Kidney glomerular epithelial cell (primary cell): ENCODE measurements around the gene OR10P1.

Experiments
- DNase-seq: peaks from one replicate; lab custom pipeline; 2025; lab: John Stamatoyannopoulos, UW

The OR10P1 gene

GRCh38 chr12:55652352-55652751, 15.7 kb downstream of the OR10P1 start:
- DNase-seq = no peak

GRCh38 chr12:55653031-55653430, 16.3 kb downstream of the OR10P1 start:
- DNase-seq = no peak

- no peak for DNase-seq
These were observed 18.0 kb downstream of the OR10P1 start for GRCh38 chr12:55654511-55655214.

DNA sequence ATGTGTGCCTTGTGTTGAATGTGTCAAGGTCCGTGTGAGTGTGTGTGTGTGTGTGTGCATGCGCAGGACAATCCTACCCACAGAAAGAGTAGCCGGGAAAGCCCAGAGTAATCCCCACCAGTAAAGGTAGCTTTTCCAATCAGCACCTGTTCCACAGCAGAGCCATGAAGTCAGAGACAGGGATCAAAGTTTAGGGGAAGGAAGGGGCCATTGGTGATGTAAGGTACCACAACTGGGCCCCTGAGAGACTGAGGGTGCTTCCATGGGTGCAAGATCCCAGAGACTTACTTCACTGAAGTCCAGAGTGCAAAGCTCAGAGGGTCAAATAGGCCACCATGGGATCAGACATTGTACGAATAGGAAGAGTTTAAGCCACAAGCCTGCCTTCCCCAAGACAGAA, 20.5 kb downstream of the OR10P1 start:
- DNase-seq = no peak

DNA sequence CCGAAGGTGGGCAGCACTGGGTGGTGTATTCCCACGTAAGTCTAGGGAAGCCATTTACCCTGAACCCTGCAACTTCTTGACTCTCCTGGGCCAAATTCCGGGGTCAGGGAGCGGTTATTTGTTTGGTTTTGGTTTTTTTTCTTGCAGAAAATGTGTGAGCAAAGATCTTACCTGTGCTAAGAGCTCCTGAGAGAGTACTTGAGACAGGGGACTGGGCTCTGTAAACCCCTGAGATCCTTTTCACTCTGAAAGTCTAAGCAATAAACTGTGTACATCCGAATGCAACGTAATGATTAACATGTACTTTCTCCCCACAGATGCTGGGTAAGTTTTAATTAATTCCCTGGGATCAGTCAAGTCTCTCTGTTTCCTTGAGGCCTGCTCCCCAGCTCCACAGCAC, 21.5 kb downstream of the OR10P1 start:
- no peak for DNase-seq

GRCh38 chr12:55658635-55659391, 22.1 kb downstream of the OR10P1 start:
- DNase-seq = no peak

DNA sequence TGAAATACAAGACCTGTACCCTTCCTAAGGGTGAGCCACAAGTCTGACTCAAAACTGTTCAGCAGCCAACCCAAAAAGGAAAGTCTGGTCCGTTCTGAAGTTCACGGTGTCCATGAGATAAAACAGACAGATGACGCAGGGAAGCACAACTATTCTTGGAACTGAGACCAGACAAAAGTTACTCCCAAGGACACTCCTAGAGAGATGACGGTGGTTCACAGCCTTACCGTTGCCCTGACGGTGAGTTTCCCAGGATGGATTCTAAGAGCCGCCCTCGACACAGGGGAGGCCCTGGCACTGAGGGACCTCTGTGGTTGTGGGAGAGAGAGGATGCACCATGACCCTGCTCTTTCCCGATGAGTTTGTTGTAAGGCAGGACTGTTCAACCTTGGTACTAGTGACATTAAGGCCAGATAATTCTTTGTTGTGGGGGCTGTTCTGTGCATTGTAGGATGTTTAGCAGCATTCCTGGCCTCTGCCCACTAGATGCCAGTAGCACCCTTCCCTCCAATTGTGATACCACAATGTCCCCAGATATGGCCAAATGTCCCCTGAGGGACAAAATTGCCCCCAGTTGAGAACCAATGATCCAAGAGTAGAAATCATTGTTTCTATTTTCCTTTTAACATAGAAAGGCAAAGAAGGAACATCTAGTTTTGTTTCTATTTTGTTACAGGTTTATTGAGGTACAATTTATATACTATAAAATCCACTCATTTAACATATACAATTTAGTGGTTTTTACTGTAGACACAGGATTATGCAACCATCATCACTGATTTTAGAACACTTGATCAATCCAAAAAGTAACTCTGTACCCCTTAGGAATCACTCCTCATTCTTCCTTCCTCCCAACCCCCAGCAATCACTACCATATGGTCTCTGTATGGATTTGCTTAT, 23.0 kb downstream of the OR10P1 start:
- DNase-seq = no peak

DNA sequence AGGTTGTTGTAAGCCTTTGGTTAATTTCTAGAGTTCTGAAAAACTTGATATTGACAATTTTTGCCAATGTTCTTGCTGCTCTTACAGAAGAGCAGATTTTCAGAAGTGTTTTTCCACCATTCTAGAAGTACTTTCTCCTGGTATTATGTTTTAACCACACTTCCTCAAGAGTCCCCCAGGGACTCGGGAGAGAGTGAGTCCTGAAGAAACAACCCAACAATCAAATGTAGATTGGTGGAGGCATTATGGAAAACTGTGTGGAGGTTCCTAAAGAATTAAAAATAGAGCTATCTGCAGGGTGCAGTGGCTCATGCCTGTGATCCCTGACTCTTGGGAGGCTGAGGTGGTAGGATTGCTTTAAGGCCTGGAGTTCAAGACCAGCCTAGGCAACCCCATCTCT, 26.7 kb downstream of the OR10P1 start:
- DNase-seq = no peak

DNA sequence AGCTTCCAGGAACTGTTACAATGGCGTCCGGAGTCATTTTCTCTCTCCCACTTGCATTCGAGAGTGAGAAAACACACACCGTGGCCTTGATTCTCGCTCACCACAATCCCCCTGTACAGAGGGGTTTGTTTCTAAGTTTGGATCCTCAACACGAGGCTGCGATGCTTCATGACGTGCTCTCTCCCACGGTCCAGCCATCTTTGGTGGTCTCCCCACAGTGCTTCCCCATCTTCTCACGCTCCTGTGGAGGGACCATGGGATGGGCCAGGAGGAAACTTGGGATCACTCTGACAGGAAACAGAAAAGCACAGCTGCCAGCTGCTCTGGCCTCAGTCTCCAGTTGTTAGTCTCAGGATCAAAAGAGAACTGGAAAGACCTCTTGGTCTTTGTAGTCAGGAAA, 28.1 kb downstream of the OR10P1 start:
- DNase-seq = no peak

DNA sequence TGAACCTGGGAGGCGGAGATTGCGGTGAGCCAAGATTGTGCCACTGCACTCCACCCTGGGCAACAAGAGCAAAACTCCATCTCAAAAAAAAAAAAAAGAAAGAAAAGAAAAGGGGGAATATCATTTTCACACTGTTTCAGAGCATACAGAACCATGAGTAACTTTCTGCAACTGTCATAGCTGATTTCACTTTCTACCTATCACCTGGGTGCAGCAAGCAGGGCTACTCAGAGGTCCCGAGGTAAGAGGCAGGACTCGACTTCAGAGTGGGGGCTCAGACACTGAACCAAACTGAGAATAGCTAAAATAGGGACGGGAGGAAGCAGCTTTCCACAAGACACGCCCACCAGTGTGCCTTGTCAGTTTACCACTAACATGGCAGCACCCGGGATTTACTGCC, 29.8 kb downstream of the OR10P1 start:
- DNase-seq = no peak

DNA sequence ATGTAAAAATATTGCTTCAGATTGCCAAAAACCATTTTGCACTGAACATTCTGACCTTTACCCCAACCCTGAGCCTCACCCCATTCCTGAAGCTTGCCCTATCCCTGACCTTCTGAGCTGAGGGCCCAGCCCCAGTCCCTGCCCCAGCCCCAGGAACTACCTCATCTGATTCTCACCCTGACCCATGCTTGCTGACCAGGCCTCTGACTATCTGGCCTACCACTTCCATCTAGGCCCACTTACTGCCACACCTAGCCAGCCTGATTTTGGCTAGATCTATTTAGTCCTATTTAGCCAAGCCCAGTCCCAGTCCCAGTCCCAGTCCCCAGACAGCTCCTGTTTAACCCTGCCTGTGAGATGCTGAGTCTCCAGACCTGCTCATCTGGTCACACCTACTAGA, 33.6 kb downstream of the OR10P1 start:
- DNase-seq = no peak

DNA sequence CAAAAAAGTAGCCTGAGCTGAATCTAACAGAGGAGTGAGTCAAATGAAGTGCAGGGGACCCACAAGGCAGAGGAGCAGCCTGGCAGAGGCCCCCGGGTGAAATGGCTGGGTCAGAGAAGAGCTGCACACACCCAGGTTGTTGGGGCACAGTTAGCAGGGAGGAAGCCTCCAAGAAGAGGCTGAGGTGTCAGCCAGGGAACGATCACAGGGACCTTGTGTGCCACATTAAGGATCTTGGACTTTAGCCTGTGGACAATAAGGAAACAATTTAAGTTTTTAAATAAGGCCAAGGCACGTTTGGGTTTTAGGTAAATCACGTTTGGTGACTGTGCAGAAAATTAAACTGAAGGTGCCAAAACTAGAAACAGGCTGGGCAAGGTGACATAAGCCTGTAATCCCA, 35.1 kb downstream of the OR10P1 start:
- no peak for DNase-seq

DNA sequence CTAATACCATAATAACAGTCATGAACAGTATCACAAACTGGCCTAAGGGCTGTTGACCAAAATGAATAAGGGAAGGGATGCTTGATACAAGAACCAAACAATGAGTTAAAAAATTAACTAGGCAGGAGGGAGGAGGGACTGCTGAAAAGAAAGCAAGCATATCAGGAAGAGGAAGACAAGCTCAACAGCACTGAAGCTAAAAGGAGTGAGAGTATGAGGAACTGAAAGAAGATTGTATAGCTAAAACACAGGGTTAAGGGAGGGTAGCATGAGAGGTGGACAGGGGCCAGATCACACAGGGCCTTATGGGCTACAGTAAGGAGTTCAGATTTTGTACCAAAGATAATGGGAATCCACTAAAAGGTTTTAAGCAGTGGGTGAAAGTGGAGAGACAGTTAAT, 36.9 kb downstream of the OR10P1 start:
- no peak for DNase-seq

GRCh38 chr12:55675666-55676065, 39.0 kb downstream of the OR10P1 start:
- no peak for DNase-seq

- no peak for DNase-seq
These were observed 40.0 kb downstream of the OR10P1 start for GRCh38 chr12:55676707-55677106.

GRCh38 chr12:55679691-55680090, 43.0 kb downstream of the OR10P1 start:
- DNase-seq = no peak

DNA sequence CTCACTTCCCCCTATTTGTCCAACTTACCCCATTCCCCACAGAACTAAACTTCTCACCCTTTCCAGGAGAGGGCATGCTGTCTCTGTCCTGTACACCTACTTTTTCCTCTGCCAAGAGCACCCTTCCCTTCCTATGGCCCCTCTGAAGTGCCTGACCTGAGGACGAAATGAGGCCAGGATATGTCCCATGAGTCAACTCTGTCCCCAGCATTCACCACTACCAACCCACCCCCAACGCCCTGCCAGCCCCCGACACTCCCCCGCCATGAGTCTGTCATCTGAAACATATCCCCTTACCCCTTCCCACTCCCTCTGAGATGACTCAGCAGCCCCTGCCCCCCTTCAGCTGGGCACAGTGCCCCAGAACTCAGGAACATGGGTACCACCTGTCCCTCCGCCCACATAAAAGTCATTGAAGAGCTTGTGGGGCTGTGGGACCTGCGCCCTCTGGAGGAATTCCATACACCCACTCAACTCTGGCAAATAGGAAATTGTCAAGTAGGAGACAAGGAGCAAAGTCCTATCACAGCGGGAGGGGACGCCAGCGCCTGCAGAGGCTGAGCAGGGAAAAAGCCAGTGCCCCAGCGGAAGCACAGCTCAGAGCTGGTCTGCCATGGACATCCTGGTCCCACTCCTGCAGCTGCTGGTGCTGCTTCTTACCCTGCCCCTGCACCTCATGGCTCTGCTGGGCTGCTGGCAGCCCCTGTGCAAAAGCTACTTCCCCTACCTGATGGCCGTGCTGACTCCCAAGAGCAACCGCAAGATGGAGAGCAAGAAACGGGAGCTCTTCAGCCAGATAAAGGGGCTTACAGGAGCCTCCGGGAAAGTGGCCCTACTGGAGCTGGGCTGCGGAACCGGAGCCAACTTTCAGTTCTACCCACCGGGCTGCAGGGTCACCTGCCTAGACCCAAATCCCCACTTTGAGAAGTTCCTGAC, 44.7 kb downstream of the OR10P1 start:
- peak; percentile 77 for DNase-seq

DNA sequence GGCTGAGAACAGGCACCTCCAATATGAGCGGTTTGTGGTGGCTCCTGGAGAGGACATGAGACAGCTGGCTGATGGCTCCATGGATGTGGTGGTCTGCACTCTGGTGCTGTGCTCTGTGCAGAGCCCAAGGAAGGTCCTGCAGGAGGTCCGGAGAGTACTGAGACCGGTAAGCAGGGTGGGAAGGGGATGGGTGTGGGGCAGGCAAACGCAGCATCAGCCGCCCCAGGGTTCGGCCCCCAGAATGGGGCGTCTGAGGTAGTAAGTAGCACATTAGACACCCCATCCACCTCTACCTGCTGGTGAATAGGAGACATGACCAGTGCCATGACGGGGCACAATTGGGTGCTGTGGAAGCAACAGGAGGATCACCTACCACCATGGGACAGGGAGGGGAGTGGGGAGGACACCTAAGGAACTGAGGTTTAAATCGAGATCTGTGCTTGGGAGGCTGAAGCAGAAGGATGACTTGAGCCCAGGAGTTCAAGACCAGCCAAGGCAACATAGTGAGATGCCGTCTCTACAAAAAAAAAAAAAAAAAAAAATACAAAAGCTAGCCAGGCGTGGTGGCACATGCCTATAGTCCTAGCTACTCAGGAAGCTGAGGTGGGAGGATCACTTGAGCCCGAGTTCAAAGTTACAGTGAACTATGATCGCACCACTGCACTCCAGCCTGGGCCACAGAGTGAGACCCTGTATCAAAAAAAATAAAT, 45.5 kb downstream of the OR10P1 start:
- DNase-seq = no peak

DNA sequence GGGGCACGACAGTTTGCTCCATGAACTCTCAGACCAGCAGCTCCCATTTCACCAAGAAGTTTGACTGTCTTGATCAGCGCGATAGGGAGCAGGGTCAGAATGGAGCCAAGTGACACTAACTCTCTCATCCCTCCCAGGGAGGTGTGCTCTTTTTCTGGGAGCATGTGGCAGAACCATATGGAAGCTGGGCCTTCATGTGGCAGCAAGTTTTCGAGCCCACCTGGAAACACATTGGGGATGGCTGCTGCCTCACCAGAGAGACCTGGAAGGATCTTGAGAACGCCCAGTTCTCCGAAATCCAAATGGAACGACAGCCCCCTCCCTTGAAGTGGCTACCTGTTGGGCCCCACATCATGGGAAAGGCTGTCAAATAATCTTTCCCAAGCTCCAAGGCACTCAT, 47.0 kb downstream of the OR10P1 start:
- no peak for DNase-seq

- no peak for DNase-seq
These were observed 48.2 kb downstream of the OR10P1 start for GRCh38 chr12:55684761-55685370.

DNA sequence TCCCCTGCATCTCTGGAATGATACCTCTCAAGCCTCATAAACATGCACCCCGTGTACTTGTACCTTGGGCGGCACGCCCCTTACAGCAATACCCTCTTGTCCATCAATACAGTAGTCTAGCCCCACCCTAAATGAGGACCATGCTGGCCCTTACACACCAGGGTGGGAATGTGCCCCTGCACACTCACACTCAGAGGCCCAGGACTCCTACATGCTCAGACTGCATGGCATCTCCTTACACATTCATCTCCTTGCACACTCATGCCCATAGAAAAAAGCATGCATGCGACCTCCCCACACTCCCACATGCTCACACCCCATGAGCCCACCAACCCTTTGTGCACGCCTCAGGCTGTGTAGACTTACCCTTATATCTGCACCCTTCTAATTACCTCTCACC, 49.0 kb downstream of the OR10P1 start:
- no peak for DNase-seq
